H1 (cell line): ENCODE results near the gene PRXL2B.

Source experiments
- BCL11A ChIP-seq, 2 experiments: IDR thresholded peaks; one replicate each; pipeline ENCODE4 v1.6.1; 2011; ENCODE audit warnings: low read depth in 2 of 2, low read length in 2 of 2, mild to moderate bottlenecking in 2 of 2
- CHD2 ChIP-seq: IDR thresholded peaks from 2 replicates; pipeline ENCODE4 v1.6.1; 2012; ENCODE audit warnings: low read length, improper control_type of control experiment
- EP300 ChIP-seq, 2 experiments: IDR thresholded peaks; 1 replicate in 1 of 2; 2 replicates in 1 of 2; pipeline ENCODE4 v1.6.1; 2011 to 2012; ENCODE audit warnings: low read depth in 2 of 2, low read length in 2 of 2, mild to moderate bottlenecking in 2 of 2, borderline replicate concordance in 1 of 2, inconsistent platforms in 1 of 2, moderate library complexity in 1 of 2
- FOSL1 ChIP-seq: IDR thresholded peaks from 2 replicates; pipeline ENCODE4 v1.6.1; 2011; ENCODE audit warnings: mild to moderate bottlenecking, low read depth, low read length, moderate library complexity; ENCODE audit not compliant: insufficient read depth
- GTF2F1 ChIP-seq: IDR thresholded peaks from 2 replicates; pipeline ENCODE4 v1.6.1; 2012; ENCODE audit warnings: low read depth, low read length, improper control_type of control experiment, borderline replicate concordance
- NRF1 ChIP-seq: IDR thresholded peaks from 2 replicates; pipeline ENCODE4 v1.6.1; 2011; ENCODE audit warnings: mild to moderate bottlenecking, low read depth, low read length, improper control_type of control experiment
- POLR2A ChIP-seq, 2 experiments: IDR thresholded peaks; 1 replicate in 1 of 2; 2 replicates in 1 of 2; pipeline ENCODE4 v1.6.1; 2011; ENCODE audit warnings: low read depth in 2 of 2, low read length in 2 of 2, mild to moderate bottlenecking in 2 of 2; ENCODE audit errors: control extremely low read depth in 1 of 2
- POLR2AphosphoS5 ChIP-seq: IDR thresholded peaks from 2 replicates; pipeline ENCODE4 v1.6.1; 2011; ENCODE audit warnings: low read depth, low read length
- SIN3A ChIP-seq, 2 experiments: IDR thresholded peaks in 1 of 2; conservative IDR thresholded peaks in 1 of 2; 2 replicates each; pipeline ENCODE4 v1.6.1; 2011 to 2012; ENCODE audit warnings: low read length in 2 of 2, improper control_type of control experiment in 1 of 2, low read depth in 1 of 2, mild to moderate bottlenecking in 1 of 2
- SP1 ChIP-seq: IDR thresholded peaks from 2 replicates; pipeline ENCODE4 v1.6.1; 2011; ENCODE audit warnings: low read depth, low read length
- TBP ChIP-seq: IDR thresholded peaks from 2 replicates; pipeline ENCODE4 v1.6.1; 2011; ENCODE audit warnings: low read depth, low read length, improper control_type of control experiment
- TF ChIP-seq, protein P1 (sequence below), 3 experiments: IDR thresholded peaks; 1 replicate in 2 of 3; 2 replicates in 1 of 3; pipeline versions ENCODE4 v1.5.1 to v1.6.1; 2011; ENCODE audit warnings: low read length in 3 of 3, mild to moderate bottlenecking in 3 of 3, inconsistent platforms in 2 of 3, low read depth in 1 of 3, moderate library complexity in 1 of 3; ENCODE audit not compliant: insufficient read depth in 1 of 3; ENCODE audit errors: control extremely low read depth in 1 of 3
- TF ChIP-seq, protein P2 (sequence below): fragments of 300-600 bp; sonication (generic); IDR thresholded peaks from 2 replicates; pipeline ENCODE4 v1.7.1; 2012; ENCODE audit warnings: low read length, moderate library complexity, mild to moderate bottlenecking, inconsistent platforms; ENCODE audit not compliant: insufficient replicate concordance

GRCh38 chr1:2584686-2585317 lies 1.8 kb upstream of the PRXL2B start:
- TF ChIP-seq EP300 (IDR thresholded peaks at IDR 0.05; ENCODE audit: borderline replicate concordance in 1 of 2, low read depth in 2 of 2, low read length in 2 of 2) (no peak), BCL11A (IDR thresholded peaks at IDR 0.05; ENCODE audit: low read depth in 2 of 2, low read length in 2 of 2) (no peak), SIN3A (conservative IDR thresholded peaks at IDR 0.05 in 1 of 2, IDR thresholded peaks at IDR 0.05 in 1 of 2; ENCODE audit: low read depth in 1 of 2, low read length in 2 of 2) (no peak), CHD2 (no peak), GTF2F1 (no peak), FOSL1 (no peak), SP1 (no peak), NRF1 (no peak), POLR2A (IDR thresholded peaks at IDR 0.05; ENCODE audit: control extremely low read depth in 1 of 2, low read depth in 2 of 2, low read length in 2 of 2) (no peak), TBP (no peak), POLR2AphosphoS5 (no peak)
- TF ChIP-seq, protein P1, sequence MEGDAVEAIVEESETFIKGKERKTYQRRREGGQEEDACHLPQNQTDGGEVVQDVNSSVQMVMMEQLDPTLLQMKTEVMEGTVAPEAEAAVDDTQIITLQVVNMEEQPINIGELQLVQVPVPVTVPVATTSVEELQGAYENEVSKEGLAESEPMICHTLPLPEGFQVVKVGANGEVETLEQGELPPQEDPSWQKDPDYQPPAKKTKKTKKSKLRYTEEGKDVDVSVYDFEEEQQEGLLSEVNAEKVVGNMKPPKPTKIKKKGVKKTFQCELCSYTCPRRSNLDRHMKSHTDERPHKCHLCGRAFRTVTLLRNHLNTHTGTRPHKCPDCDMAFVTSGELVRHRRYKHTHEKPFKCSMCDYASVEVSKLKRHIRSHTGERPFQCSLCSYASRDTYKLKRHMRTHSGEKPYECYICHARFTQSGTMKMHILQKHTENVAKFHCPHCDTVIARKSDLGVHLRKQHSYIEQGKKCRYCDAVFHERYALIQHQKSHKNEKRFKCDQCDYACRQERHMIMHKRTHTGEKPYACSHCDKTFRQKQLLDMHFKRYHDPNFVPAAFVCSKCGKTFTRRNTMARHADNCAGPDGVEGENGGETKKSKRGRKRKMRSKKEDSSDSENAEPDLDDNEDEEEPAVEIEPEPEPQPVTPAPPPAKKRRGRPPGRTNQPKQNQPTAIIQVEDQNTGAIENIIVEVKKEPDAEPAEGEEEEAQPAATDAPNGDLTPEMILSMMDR (IDR thresholded peaks at IDR 0.05; ENCODE audit: control extremely low read depth in 1 of 3, insufficient read depth in 1 of 3, low read depth in 1 of 3, low read length in 3 of 3), result no peak
- TF ChIP-seq, protein P2, sequence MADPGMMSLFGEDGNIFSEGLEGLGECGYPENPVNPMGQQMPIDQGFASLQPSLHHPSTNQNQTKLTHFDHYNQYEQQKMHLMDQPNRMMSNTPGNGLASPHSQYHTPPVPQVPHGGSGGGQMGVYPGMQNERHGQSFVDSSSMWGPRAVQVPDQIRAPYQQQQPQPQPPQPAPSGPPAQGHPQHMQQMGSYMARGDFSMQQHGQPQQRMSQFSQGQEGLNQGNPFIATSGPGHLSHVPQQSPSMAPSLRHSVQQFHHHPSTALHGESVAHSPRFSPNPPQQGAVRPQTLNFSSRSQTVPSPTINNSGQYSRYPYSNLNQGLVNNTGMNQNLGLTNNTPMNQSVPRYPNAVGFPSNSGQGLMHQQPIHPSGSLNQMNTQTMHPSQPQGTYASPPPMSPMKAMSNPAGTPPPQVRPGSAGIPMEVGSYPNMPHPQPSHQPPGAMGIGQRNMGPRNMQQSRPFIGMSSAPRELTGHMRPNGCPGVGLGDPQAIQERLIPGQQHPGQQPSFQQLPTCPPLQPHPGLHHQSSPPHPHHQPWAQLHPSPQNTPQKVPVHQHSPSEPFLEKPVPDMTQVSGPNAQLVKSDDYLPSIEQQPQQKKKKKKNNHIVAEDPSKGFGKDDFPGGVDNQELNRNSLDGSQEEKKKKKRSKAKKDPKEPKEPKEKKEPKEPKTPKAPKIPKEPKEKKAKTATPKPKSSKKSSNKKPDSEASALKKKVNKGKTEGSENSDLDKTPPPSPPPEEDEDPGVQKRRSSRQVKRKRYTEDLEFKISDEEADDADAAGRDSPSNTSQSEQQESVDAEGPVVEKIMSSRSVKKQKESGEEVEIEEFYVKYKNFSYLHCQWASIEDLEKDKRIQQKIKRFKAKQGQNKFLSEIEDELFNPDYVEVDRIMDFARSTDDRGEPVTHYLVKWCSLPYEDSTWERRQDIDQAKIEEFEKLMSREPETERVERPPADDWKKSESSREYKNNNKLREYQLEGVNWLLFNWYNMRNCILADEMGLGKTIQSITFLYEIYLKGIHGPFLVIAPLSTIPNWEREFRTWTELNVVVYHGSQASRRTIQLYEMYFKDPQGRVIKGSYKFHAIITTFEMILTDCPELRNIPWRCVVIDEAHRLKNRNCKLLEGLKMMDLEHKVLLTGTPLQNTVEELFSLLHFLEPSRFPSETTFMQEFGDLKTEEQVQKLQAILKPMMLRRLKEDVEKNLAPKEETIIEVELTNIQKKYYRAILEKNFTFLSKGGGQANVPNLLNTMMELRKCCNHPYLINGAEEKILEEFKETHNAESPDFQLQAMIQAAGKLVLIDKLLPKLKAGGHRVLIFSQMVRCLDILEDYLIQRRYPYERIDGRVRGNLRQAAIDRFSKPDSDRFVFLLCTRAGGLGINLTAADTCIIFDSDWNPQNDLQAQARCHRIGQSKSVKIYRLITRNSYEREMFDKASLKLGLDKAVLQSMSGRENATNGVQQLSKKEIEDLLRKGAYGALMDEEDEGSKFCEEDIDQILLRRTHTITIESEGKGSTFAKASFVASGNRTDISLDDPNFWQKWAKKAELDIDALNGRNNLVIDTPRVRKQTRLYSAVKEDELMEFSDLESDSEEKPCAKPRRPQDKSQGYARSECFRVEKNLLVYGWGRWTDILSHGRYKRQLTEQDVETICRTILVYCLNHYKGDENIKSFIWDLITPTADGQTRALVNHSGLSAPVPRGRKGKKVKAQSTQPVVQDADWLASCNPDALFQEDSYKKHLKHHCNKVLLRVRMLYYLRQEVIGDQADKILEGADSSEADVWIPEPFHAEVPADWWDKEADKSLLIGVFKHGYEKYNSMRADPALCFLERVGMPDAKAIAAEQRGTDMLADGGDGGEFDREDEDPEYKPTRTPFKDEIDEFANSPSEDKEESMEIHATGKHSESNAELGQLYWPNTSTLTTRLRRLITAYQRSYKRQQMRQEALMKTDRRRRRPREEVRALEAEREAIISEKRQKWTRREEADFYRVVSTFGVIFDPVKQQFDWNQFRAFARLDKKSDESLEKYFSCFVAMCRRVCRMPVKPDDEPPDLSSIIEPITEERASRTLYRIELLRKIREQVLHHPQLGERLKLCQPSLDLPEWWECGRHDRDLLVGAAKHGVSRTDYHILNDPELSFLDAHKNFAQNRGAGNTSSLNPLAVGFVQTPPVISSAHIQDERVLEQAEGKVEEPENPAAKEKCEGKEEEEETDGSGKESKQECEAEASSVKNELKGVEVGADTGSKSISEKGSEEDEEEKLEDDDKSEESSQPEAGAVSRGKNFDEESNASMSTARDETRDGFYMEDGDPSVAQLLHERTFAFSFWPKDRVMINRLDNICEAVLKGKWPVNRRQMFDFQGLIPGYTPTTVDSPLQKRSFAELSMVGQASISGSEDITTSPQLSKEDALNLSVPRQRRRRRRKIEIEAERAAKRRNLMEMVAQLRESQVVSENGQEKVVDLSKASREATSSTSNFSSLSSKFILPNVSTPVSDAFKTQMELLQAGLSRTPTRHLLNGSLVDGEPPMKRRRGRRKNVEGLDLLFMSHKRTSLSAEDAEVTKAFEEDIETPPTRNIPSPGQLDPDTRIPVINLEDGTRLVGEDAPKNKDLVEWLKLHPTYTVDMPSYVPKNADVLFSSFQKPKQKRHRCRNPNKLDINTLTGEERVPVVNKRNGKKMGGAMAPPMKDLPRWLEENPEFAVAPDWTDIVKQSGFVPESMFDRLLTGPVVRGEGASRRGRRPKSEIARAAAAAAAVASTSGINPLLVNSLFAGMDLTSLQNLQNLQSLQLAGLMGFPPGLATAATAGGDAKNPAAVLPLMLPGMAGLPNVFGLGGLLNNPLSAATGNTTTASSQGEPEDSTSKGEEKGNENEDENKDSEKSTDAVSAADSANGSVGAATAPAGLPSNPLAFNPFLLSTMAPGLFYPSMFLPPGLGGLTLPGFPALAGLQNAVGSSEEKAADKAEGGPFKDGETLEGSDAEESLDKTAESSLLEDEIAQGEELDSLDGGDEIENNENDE, result no peak
